ENCODE results near the gene PTGR1. TPM values are rescaled to one million over a fixed set of nuclear protein-coding genes. Genes with fewer than 3 reads are reported as not detected.
A peak's percentile ranks its signal among the peaks of the same experiment; 100 is the strongest.

The PTGR1 gene
- total and polyA plus RNA-seq, 4 donors = 14.0 to 61.0 (median 30.0) TPM

- Histone ChIP-seq H3K36me3 (ENCODE audit: control insufficient read depth in 4 of 4, insufficient read depth in 4 of 4, low read length in 4 of 4) (peaks cover 6 to 23% (median 7%) of the 10 kb centered on the region in 4 donors), H3K9ac (ENCODE audit: insufficient read depth in 1 of 2, low read length in 2 of 2) (peak overlapping the region; percentile 63 to 82), H3K9me3 (ENCODE audit: control insufficient read depth in 4 of 4, insufficient read depth in 3 of 4, low read length in 3 of 4) (no peaks in the 10 kb centered on the region), H3K4me3 (peak overlapping the region; percentile 64), H3K27ac (ENCODE audit: low read depth in 1 of 2, low read length in 1 of 2) (peak overlapping the region; percentile 81 to 93), H3K4me1 (ENCODE audit: control insufficient read depth in 5 of 5, insufficient read depth in 5 of 5, low read length in 5 of 5) (peaks cover 0 to 13% (median 3%) of the 10 kb centered on the region in 5 donors), H3K27me3 (ENCODE audit: control insufficient read depth in 3 of 3, insufficient read depth in 3 of 3, low read length in 2 of 3) (no peaks in the 10 kb centered on the region)
- WGBS, 2 donors = 1 to 2% methylated on average over 41 of the region's 41 CpGs
- TF ChIP-seq CTCF (IDR thresholded peaks at IDR 0.05; ENCODE audit: control extremely low read depth, extremely low read depth) = peak; percentile 43
- ATAC-seq (ENCODE audit: insufficient read depth, low FRiP score) = peak; percentile 42
- DNase-seq = peak; percentile 70 to 79 (median 76)
Observed at GRCh38 chr9:111597852-111598732, 1.4 kb downstream of the PTGR1 start.

GRCh38 chr9:111588846-111589245 is 10.6 kb downstream of the PTGR1 start:
- Histone ChIP-seq H3K4me1 (ENCODE audit: control insufficient read depth in 5 of 5, insufficient read depth in 5 of 5, low read length in 5 of 5) (no peaks in the 10 kb centered on the region), H3K9ac (ENCODE audit: insufficient read depth in 1 of 2, low read length in 2 of 2) (no peak overlapping the region), H3K36me3 (ENCODE audit: control insufficient read depth in 4 of 4, insufficient read depth in 4 of 4, low read length in 4 of 4) (peaks cover 7 to 18% (median 12%) of the 10 kb centered on the region in 4 donors), H3K4me3 (no peak overlapping the region), H3K27me3 (ENCODE audit: control insufficient read depth in 3 of 3, insufficient read depth in 3 of 3, low read length in 2 of 3) (no peaks in the 10 kb centered on the region), H3K27ac (ENCODE audit: low read depth in 1 of 2, low read length in 1 of 2) (no peak overlapping the region), H3K9me3 (ENCODE audit: control insufficient read depth in 4 of 4, insufficient read depth in 3 of 4, low read length in 3 of 4) (peaks cover 0 to 2% (median 0%) of the 10 kb centered on the region in 4 donors)
- WGBS, 2 donors = 83 to 91% methylated on average over 5 of the region's 5 CpGs
- no peak for TF ChIP-seq CTCF (IDR thresholded peaks at IDR 0.05; ENCODE audit: control extremely low read depth, extremely low read depth)
- DNase-seq = no peak
- ATAC-seq (ENCODE audit: insufficient read depth, low FRiP score) = no peak

DNA sequence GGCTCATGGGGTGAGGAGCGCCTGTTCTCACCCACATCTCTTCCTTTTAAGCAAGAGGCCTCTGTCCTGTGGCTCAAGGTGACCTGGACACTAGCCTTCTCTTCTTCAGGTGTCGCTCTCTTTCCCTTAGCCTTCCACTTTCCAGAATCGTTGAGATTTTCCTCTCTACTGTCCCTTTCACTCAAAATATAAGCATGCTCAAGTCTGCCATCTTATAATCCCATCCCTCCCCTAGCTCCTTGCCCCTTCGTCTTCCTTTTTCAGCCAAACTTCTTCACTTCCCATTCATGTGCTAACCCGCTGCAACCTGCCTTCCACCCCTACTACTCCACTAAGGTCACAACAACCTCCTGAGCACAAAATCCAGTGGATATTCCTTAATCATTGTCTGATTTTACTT is 13.1 kb downstream of the PTGR1 start:
- DNase-seq (no peak), ATAC-seq (ENCODE audit: insufficient read depth, low FRiP score) (no peak)
- Histone ChIP-seq H3K27me3 (ENCODE audit: control insufficient read depth in 3 of 3, insufficient read depth in 3 of 3, low read length in 2 of 3) (no peaks in the 10 kb centered on the region), H3K4me1 (ENCODE audit: control insufficient read depth in 5 of 5, insufficient read depth in 5 of 5, low read length in 5 of 5) (no peaks in the 10 kb centered on the region), H3K27ac (ENCODE audit: low read depth in 1 of 2, low read length in 1 of 2) (no peak overlapping the region), H3K4me3 (no peak overlapping the region), H3K36me3 (ENCODE audit: control insufficient read depth in 4 of 4, insufficient read depth in 4 of 4, low read length in 4 of 4) (peaks cover 7 to 25% (median 16%) of the 10 kb centered on the region in 4 donors), H3K9me3 (ENCODE audit: control insufficient read depth in 4 of 4, insufficient read depth in 3 of 4, low read length in 3 of 4) (peaks cover 0 to 3% (median 0%) of the 10 kb centered on the region in 4 donors), H3K9ac (ENCODE audit: insufficient read depth in 1 of 2, low read length in 2 of 2) (no peak overlapping the region)
- no peak for TF ChIP-seq CTCF (IDR thresholded peaks at IDR 0.05; ENCODE audit: control extremely low read depth, extremely low read depth)
- 93 to 97% methylated on average over 5 of the region's 5 CpGs for WGBS, 2 donors

Data from lung (tissue), 12 donors.